ENCODE results near the gene ADAMTS15. TPM values are rescaled to one million over a fixed set of nuclear protein-coding genes. Genes with fewer than 3 reads are reported as not detected.

Gene ADAMTS15
- total RNA-seq, 1 donor from 2014 or later, result 0.20 TPM

DNA sequence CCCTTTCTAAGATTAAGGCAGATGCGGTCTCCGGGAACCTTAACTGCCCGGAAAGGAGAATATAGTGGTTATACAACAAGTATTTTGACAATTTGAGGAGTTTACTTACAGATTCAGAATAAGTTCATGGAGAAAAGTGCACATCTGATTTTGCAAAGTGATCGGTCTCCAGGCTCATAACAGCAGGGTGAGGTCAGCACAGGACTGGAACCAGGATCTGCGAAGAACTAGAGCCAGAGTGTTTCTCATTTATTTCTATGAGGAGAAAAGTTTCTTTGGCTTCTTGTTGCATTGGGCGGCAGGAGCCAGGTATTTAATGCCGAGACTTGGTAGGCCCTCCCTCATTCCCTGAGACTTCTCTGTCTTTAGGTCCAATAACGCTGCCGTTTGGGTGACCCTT lies 3.7 kb downstream of the ADAMTS15 start:
- H3K4me3 Mint-ChIP-seq (ENCODE audit: unreplicated experiment), result no peak overlapping the region
- no peaks in the 10 kb centered on the region for H3K36me3 Mint-ChIP-seq (ENCODE audit: unreplicated experiment)
- H3K4me1 Mint-ChIP-seq (ENCODE audit: low read depth, unreplicated experiment), result peaks cover 3% of the 10 kb centered on the region
- H3K27me3 Mint-ChIP-seq (ENCODE audit: unreplicated experiment), result peaks cover 8% of the 10 kb centered on the region
- no peak overlapping the region for H3K27ac Mint-ChIP-seq (ENCODE audit: unreplicated experiment)
- no peaks in the 10 kb centered on the region for H3K9me3 Mint-ChIP-seq (ENCODE audit: unreplicated experiment)
- TF ChIP-seq, protein P1, sequence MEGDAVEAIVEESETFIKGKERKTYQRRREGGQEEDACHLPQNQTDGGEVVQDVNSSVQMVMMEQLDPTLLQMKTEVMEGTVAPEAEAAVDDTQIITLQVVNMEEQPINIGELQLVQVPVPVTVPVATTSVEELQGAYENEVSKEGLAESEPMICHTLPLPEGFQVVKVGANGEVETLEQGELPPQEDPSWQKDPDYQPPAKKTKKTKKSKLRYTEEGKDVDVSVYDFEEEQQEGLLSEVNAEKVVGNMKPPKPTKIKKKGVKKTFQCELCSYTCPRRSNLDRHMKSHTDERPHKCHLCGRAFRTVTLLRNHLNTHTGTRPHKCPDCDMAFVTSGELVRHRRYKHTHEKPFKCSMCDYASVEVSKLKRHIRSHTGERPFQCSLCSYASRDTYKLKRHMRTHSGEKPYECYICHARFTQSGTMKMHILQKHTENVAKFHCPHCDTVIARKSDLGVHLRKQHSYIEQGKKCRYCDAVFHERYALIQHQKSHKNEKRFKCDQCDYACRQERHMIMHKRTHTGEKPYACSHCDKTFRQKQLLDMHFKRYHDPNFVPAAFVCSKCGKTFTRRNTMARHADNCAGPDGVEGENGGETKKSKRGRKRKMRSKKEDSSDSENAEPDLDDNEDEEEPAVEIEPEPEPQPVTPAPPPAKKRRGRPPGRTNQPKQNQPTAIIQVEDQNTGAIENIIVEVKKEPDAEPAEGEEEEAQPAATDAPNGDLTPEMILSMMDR (IDR thresholded peaks at IDR 0.05; ENCODE audit: partially characterized antibody, unreplicated experiment), result no peak
- no peak for DNase-seq

DNA sequence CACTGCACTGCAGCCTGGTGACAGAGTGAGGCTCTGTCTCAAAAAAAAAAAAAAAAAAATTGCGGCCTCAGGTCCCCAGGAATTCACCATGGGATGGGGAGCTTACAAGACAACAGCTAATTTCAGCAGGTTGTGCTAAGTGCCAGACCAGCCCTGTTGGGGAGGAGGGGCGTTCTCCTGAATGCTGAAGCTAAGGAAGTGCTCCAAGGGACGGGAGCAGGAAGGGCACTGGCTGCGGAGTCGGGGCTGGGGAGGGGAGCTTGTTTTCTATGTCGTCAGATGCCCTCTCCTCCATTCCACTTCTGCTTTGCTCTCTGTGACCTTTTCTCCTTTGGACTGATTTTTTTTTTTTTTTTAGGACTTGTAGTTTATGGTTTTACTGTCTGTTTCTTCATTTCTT lies 4.5 kb downstream of the ADAMTS15 start:
- H3K27me3 Mint-ChIP-seq (ENCODE audit: unreplicated experiment), result peaks cover 8% of the 10 kb centered on the region
- H3K4me1 Mint-ChIP-seq (ENCODE audit: low read depth, unreplicated experiment), result peaks cover 3% of the 10 kb centered on the region
- TF ChIP-seq, protein P1 (IDR thresholded peaks at IDR 0.05; ENCODE audit: partially characterized antibody, unreplicated experiment), result no peak
- H3K9me3 Mint-ChIP-seq (ENCODE audit: unreplicated experiment), result no peaks in the 10 kb centered on the region
- H3K4me3 Mint-ChIP-seq (ENCODE audit: unreplicated experiment), result no peak overlapping the region
- no peaks in the 10 kb centered on the region for H3K36me3 Mint-ChIP-seq (ENCODE audit: unreplicated experiment)
- no peak overlapping the region for H3K27ac Mint-ChIP-seq (ENCODE audit: unreplicated experiment)
- DNase-seq, result no peak

DNA sequence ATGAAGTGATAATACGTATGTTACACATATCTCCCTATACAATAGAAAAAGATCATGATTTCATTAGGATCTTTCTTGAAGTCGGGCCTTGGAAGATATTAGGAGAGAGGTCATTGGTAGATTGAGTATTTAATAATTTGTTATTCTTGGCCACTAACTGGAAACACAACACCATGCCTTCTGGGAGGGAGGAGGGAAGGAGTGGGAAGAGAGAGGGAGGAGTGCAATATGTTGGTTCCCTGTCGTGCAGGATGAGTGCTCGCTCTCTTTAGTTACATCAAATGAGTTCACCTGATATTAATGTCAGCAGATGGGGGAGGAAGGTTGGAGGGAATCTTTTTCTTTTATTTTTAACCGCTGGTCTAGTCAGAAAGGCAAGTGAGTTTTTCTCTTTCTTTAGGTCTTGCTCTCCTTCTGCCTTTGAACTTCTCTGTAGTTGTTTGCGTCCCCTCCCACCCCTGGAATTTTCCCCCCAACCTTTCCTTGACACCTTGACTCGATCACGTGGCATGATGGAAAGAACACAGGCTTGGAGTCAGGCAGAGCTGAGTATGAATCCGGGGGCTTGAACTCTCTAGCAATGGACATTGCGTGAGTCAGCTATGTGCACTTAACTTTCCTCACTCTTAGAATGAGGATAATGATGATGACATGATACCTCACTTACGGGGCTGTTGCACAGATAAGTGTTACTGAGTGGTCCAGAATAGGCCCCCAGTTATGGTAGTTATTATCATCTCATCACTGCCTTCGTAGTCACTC lies 6.2 kb downstream of the ADAMTS15 start:
- H3K36me3 Mint-ChIP-seq (ENCODE audit: unreplicated experiment), result no peaks in the 10 kb centered on the region
- no peaks in the 10 kb centered on the region for H3K9me3 Mint-ChIP-seq (ENCODE audit: unreplicated experiment)
- no peak overlapping the region for H3K27ac Mint-ChIP-seq (ENCODE audit: unreplicated experiment)
- DNase-seq, result no peak
- no peak overlapping the region for H3K4me3 Mint-ChIP-seq (ENCODE audit: unreplicated experiment)
- H3K27me3 Mint-ChIP-seq (ENCODE audit: unreplicated experiment), result peaks cover 8% of the 10 kb centered on the region
- TF ChIP-seq, protein P1 (IDR thresholded peaks at IDR 0.05; ENCODE audit: partially characterized antibody, unreplicated experiment), result no peak
- peaks cover 3% of the 10 kb centered on the region for H3K4me1 Mint-ChIP-seq (ENCODE audit: low read depth, unreplicated experiment)

DNA sequence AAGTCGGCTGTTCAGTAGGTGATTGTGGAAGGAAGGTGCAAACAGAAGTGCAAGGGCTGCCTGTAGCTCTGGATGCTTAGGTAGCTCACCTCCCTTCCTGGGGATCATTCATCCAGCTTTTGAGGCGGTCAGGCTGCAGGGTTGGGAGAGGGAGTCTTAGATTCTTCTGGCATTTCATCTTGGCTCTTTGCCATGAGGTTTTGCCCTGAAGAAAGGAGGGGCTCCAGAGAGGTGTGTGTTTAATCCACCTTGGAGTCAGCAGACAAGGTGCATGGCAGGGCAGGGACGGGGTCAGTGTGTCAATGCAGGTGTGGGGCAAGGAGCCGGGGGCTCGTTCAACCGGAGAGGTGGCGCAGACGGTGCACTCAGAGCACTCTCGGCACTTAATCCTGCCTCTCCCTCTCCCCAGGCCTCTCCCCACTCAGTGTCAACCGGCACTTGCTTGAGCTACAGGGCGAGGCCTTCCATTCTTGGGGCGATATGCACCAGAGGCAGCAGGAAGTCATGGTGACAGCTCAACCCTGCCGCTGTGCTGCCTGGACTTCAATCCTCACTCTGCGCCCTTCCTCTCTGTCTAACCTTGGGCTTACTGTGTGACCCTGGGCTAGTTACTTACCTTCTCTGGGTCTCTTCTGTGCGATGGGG lies 7.2 kb downstream of the ADAMTS15 start:
- H3K4me3 Mint-ChIP-seq (ENCODE audit: unreplicated experiment), result no peak overlapping the region
- H3K27ac Mint-ChIP-seq (ENCODE audit: unreplicated experiment), result no peak overlapping the region
- H3K9me3 Mint-ChIP-seq (ENCODE audit: unreplicated experiment), result no peaks in the 10 kb centered on the region
- H3K36me3 Mint-ChIP-seq (ENCODE audit: unreplicated experiment), result no peaks in the 10 kb centered on the region
- H3K4me1 Mint-ChIP-seq (ENCODE audit: low read depth, unreplicated experiment), result no peaks in the 10 kb centered on the region
- TF ChIP-seq, protein P1 (IDR thresholded peaks at IDR 0.05; ENCODE audit: partially characterized antibody, unreplicated experiment), result no peak
- peaks cover 4% of the 10 kb centered on the region for H3K27me3 Mint-ChIP-seq (ENCODE audit: unreplicated experiment)
- no peak for DNase-seq

DNA sequence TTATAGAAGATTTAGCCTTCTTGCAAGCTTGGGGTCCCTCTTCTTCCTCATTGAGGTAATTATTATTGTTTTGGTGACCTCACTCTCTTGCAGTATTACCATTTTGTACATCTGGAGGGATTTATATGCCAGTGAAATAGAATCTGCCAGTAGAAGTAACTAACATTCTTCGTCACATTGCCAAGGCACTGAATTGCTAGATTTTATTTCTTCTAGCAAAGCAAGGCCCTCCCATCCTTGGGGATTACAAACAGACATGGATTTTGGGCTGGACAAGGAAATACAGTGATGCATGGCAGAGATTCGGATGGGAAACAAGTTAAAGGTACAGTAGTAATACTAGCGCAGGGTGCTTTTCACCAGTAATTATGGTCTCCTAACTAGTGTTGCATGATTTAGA lies 7.8 kb downstream of the ADAMTS15 start:
- H3K36me3 Mint-ChIP-seq (ENCODE audit: unreplicated experiment), result no peaks in the 10 kb centered on the region
- DNase-seq, result no peak
- H3K9me3 Mint-ChIP-seq (ENCODE audit: unreplicated experiment), result peaks cover 2% of the 10 kb centered on the region
- peaks cover 2% of the 10 kb centered on the region for H3K27me3 Mint-ChIP-seq (ENCODE audit: unreplicated experiment)
- TF ChIP-seq, protein P1 (IDR thresholded peaks at IDR 0.05; ENCODE audit: partially characterized antibody, unreplicated experiment), result no peak
- no peak overlapping the region for H3K4me3 Mint-ChIP-seq (ENCODE audit: unreplicated experiment)
- H3K27ac Mint-ChIP-seq (ENCODE audit: unreplicated experiment), result no peak overlapping the region
- H3K4me1 Mint-ChIP-seq (ENCODE audit: low read depth, unreplicated experiment), result no peaks in the 10 kb centered on the region

All from glutamatergic neuron (in vitro differentiated cells).